HL-60 (cell line): ENCODE data around the gene GNG7.

ENCODE experiments used
- DNase-seq, 2 experiments: peaks; one replicate each; pipeline ENCODE4 v3.0.0-alpha.2; 2010 to 2020; ENCODE audit warnings: low read depth in 1 of 2, low spot score in 1 of 2
- H3K27ac ChIP-seq: fragments of 250-450 bp; sonication (Bioruptor Pico); replicated peaks from 2 replicates; pipeline ENCODE4 v1.5.1; 2020; ENCODE audit warnings: mild to moderate bottlenecking, moderate library complexity
- H3K27me3 ChIP-seq: fragments of 250-450 bp; sonication (Bioruptor Pico); 2 replicates; pipeline ENCODE4 v1.5.1; 2021; ENCODE audit warnings: mild to moderate bottlenecking, moderate library complexity; ENCODE audit not compliant: insufficient read depth, poor library complexity, severe bottlenecking
- H3K4me3 ChIP-seq: replicated peaks from 2 replicates; pipeline ENCODE4 v1.5.1; 2011; ENCODE audit warnings: mild to moderate bottlenecking, control low read depth, low read length; ENCODE audit not compliant: insufficient read depth
- GABPA ChIP-seq: IDR thresholded peaks from 2 replicates; pipeline ENCODE4 v1.6.1; 2012; ENCODE audit warnings: low read depth
- POLR2AphosphoS5 ChIP-seq: IDR thresholded peaks from 2 replicates; pipeline ENCODE4 v1.6.1; 2012; ENCODE audit warnings: low read depth
- SPI1 ChIP-seq: IDR thresholded peaks from 2 replicates; pipeline ENCODE4 v1.6.1; 2012; ENCODE audit warnings: low read depth, mild to moderate bottlenecking, borderline replicate concordance
- TF ChIP-seq, protein P1 (sequence below): IDR thresholded peaks from 2 replicates; pipeline ENCODE4 v1.6.1; 2012; ENCODE audit warnings: low read depth; ENCODE audit not compliant: insufficient replicate concordance
- TF ChIP-seq, protein P2 (sequence below): IDR thresholded peaks from one replicate; pipeline ENCODE4 v1.5.1; 2011; ENCODE audit warnings: low read length, control low read depth, inconsistent platforms; ENCODE audit not compliant: insufficient read depth

Gene GNG7

DNA sequence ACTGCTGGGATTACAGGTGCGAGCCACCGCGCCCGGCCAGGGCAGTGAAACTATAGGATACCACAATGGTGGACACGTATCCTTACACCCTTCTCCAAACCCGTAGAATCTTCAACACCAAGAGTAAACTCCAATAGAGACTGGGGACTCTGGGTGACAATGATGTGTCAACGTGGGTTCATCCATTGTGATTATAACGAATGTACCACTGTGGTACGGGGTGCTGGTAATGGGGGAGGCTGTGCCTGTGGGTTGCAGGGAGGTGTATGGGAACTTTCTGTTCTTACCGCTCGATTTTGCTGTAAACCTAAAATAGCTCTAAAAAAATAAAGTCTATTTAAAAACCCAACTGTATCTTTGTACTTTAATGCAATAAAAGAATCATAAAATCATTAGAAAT is 11.6 kb downstream of the GNG7 start:
- H3K4me3 ChIP-seq, result no peak overlapping the region
- TF ChIP-seq, protein P1, sequence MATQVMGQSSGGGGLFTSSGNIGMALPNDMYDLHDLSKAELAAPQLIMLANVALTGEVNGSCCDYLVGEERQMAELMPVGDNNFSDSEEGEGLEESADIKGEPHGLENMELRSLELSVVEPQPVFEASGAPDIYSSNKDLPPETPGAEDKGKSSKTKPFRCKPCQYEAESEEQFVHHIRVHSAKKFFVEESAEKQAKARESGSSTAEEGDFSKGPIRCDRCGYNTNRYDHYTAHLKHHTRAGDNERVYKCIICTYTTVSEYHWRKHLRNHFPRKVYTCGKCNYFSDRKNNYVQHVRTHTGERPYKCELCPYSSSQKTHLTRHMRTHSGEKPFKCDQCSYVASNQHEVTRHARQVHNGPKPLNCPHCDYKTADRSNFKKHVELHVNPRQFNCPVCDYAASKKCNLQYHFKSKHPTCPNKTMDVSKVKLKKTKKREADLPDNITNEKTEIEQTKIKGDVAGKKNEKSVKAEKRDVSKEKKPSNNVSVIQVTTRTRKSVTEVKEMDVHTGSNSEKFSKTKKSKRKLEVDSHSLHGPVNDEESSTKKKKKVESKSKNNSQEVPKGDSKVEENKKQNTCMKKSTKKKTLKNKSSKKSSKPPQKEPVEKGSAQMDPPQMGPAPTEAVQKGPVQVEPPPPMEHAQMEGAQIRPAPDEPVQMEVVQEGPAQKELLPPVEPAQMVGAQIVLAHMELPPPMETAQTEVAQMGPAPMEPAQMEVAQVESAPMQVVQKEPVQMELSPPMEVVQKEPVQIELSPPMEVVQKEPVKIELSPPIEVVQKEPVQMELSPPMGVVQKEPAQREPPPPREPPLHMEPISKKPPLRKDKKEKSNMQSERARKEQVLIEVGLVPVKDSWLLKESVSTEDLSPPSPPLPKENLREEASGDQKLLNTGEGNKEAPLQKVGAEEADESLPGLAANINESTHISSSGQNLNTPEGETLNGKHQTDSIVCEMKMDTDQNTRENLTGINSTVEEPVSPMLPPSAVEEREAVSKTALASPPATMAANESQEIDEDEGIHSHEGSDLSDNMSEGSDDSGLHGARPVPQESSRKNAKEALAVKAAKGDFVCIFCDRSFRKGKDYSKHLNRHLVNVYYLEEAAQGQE, result no peak
- TF ChIP-seq POLR2AphosphoS5 (no peak), GABPA (no peak), SPI1 (no peak)
- TF ChIP-seq, protein P2, sequence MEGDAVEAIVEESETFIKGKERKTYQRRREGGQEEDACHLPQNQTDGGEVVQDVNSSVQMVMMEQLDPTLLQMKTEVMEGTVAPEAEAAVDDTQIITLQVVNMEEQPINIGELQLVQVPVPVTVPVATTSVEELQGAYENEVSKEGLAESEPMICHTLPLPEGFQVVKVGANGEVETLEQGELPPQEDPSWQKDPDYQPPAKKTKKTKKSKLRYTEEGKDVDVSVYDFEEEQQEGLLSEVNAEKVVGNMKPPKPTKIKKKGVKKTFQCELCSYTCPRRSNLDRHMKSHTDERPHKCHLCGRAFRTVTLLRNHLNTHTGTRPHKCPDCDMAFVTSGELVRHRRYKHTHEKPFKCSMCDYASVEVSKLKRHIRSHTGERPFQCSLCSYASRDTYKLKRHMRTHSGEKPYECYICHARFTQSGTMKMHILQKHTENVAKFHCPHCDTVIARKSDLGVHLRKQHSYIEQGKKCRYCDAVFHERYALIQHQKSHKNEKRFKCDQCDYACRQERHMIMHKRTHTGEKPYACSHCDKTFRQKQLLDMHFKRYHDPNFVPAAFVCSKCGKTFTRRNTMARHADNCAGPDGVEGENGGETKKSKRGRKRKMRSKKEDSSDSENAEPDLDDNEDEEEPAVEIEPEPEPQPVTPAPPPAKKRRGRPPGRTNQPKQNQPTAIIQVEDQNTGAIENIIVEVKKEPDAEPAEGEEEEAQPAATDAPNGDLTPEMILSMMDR, result no peak
- no peak overlapping the region for H3K27ac ChIP-seq

DNA sequence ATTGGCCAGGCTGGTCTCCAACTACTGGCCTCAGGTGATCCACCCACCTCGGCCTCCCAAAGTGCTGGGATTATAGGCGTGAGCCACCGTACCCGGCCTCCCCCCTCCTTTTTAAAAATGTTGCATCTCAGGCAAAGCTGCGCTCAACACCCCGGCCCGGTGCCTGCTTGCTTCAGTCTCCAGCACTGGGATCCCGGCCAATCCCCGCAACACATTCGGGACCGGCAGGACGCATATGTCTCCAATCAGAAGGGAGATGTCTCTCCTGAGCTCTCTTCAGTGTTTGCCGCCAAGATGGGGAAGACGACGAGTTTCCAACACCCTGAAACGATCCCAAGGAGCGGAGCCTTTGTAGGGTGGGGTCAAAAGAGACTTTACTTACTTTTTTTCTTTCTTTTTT is 16.1 kb downstream of the GNG7 start:
- DNase-seq, result no peak
- TF ChIP-seq SPI1 (no peak), GABPA (no peak), POLR2AphosphoS5 (no peak)
- TF ChIP-seq, protein P1, result no peak
- TF ChIP-seq, protein P2, result no peak
- Histone ChIP-seq H3K27me3 (no peaks in the 10 kb centered on the region), H3K27ac (no peak overlapping the region), H3K4me3 (no peak overlapping the region)

More for the DNA sequence above, 11.6 kb downstream of the GNG7 start:
- no peak for DNase-seq
- no peaks in the 10 kb centered on the region for H3K27me3 ChIP-seq

DNA sequence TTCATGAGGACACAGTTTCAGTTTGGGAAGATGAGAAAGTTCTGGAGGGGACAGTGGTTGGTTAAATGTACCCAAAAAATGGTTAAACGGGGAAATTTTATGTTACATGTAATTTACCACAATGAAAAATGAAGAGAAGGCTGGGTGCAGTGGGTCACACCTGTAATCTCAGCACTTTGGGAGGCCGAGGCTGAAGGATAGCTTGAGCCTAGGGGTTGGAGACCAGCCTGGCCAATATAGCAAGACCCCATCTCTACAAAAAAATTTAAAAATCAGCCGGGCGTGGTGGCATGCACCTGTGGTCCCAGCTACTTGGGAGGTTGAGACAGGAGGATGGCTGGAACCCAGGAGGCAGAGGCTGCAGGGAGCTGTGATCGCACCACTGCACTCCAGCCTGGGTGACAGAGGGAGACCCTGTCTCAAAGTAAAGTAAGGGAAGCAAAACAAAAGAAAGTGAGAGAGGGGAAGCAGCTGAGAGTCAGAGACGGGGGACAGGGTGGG is 17.2 kb downstream of the GNG7 start:
- H3K27ac ChIP-seq, result no peak overlapping the region
- DNase-seq, result no peak
- H3K27me3 ChIP-seq, result no peaks in the 10 kb centered on the region
- TF ChIP-seq POLR2AphosphoS5 (no peak), GABPA (no peak), SPI1 (no peak)
- TF ChIP-seq, protein P2, result no peak
- TF ChIP-seq, protein P1, result no peak
- no peak overlapping the region for H3K4me3 ChIP-seq
